GM19239 (cell line): Measurements from ENCODE around the gene LIPC.

Source experiments
- DNase-seq: peaks from one replicate; pipeline ENCODE4 v3.0.0; 2011; ENCODE audit warnings: low spot score; ENCODE audit not compliant: insufficient read length
- FAIRE-seq: peaks from 2 replicates; lab custom pipeline; 2011; peaks lifted over from hg19 to GRCh38; lab: Jason Lieb, UNC

Gene LIPC

GRCh38 chr15:58527573-58528187 lies 95.9 kb downstream of the LIPC start:
- no peak for DNase-seq
- FAIRE-seq = no peak

- no peak for FAIRE-seq
- no peak for DNase-seq
These were observed 96.5 kb downstream of the LIPC start for GRCh38 chr15:58528188-58528870.

- no peak for DNase-seq
These were observed 97.2 kb downstream of the LIPC start for GRCh38 chr15:58529041-58529440.

GRCh38 chr15:58530056-58530590 lies 98.3 kb downstream of the LIPC start:
- DNase-seq = no peak
- FAIRE-seq = no peak

More at GRCh38 chr15:58529041-58529440, 97.2 kb downstream of the LIPC start:
- no peak for FAIRE-seq

GRCh38 chr15:58532126-58532525 lies 100.3 kb downstream of the LIPC start:
- FAIRE-seq (no peak), DNase-seq (no peak)

- DNase-seq (no peak), FAIRE-seq (no peak)
These were observed 102.8 kb downstream of the LIPC start for GRCh38 chr15:58534556-58534955.

- no peak for DNase-seq
- FAIRE-seq = no peak
These were observed 103.5 kb downstream of the LIPC start for GRCh38 chr15:58535337-58535736.

GRCh38 chr15:58535894-58536293 lies 104.1 kb downstream of the LIPC start:
- DNase-seq (no peak), FAIRE-seq (no peak)

- DNase-seq (no peak), FAIRE-seq (no peak)
These were observed 104.6 kb downstream of the LIPC start for GRCh38 chr15:58536414-58536813.

- no peak for DNase-seq
These were observed 105.2 kb downstream of the LIPC start for GRCh38 chr15:58537033-58537432.

GRCh38 chr15:58538225-58538727 lies 106.5 kb downstream of the LIPC start:
- FAIRE-seq (no peak), DNase-seq (no peak)

More at GRCh38 chr15:58537033-58537432, 105.2 kb downstream of the LIPC start:
- FAIRE-seq = no peak

GRCh38 chr15:58538901-58539300 lies 107.1 kb downstream of the LIPC start:
- FAIRE-seq = no peak
- DNase-seq = no peak

- DNase-seq (no peak), FAIRE-seq (no peak)
These were observed 107.8 kb downstream of the LIPC start for GRCh38 chr15:58539548-58539947.

- FAIRE-seq = no peak
These were observed 109.8 kb downstream of the LIPC start for GRCh38 chr15:58541410-58542087.

GRCh38 chr15:58543664-58544335 lies 112.0 kb downstream of the LIPC start:
- DNase-seq (no peak), FAIRE-seq (no peak)

More at GRCh38 chr15:58541410-58542087, 109.8 kb downstream of the LIPC start:
- DNase-seq = no peak

GRCh38 chr15:58544756-58545155 lies 113.0 kb downstream of the LIPC start:
- no peak for DNase-seq
- no peak for FAIRE-seq

GRCh38 chr15:58545307-58546065 lies 113.7 kb downstream of the LIPC start:
- no peak for FAIRE-seq
- no peak for DNase-seq

GRCh38 chr15:58546066-58546591 lies 114.3 kb downstream of the LIPC start:
- FAIRE-seq (no peak), DNase-seq (no peak)
